SW 1271 (cell line): Measurements from ENCODE around the gene RNU5D-1.
"Not testable (repeated sequence)": the region's sequence is repeated elsewhere in the genome, so short reads cannot be mapped to it uniquely, and the experiment has no call there.

Experiments
- DNase-seq, 2 experiments: peaks; one replicate each; lab custom pipeline; 2025; lab: John Stamatoyannopoulos, UW

The RNU5D-1 gene

GRCh38 chr1:44730741-44731512 lies at the start of gene RNU5D-1:
TSS of gene RNU5D-1 (minus strand) at chr1:44731170.
- DNase-seq, result peak; percentile 82 to 94

- DNase-seq, result no peak
These were observed 49.7 kb upstream of the RNU5D-1 start for GRCh38 chr1:44780583-44781121.

GRCh38 chr1:44778705-44779576 lies 48.0 kb upstream of the RNU5D-1 start:
- DNase-seq, result no peak

- DNase-seq, result no peak
These were observed 47.1 kb upstream of the RNU5D-1 start for GRCh38 chr1:44777969-44778635.

GRCh38 chr1:44777547-44777946 lies 46.6 kb upstream of the RNU5D-1 start:
- DNase-seq, result no peak

- no peak for DNase-seq
These were observed 45.7 kb upstream of the RNU5D-1 start for GRCh38 chr1:44776730-44777068.

- no peak for DNase-seq
These were observed 45.2 kb upstream of the RNU5D-1 start for GRCh38 chr1:44775930-44776729.

GRCh38 chr1:44775078-44775929 lies 44.3 kb upstream of the RNU5D-1 start, which contains the start of gene RPS8:
TSS of gene RPS8 (plus strand) at chr1:44775540. CDS start at chr1:44775597, 57 bp downstream.
- peak; percentile 75 to 83 for DNase-seq

- not testable (repeated sequence) for DNase-seq
These were observed 35.5 kb upstream of the RNU5D-1 start for GRCh38 chr1:44766421-44766820.

GRCh38 chr1:44760876-44761275 lies 29.9 kb upstream of the RNU5D-1 start:
- DNase-seq, result no peak

- no peak for DNase-seq
These were observed 28.1 kb upstream of the RNU5D-1 start for GRCh38 chr1:44759077-44759476.

- DNase-seq, result no peak
These were observed 26.4 kb upstream of the RNU5D-1 start for GRCh38 chr1:44757420-44757819.

- DNase-seq, result no peak
These were observed 16.9 kb upstream of the RNU5D-1 start for GRCh38 chr1:44747878-44748277.

GRCh38 chr1:44743211-44743610 lies 12.2 kb upstream of the RNU5D-1 start:
- DNase-seq, result no peak

- no peak for DNase-seq
These were observed 9.2 kb upstream of the RNU5D-1 start for GRCh38 chr1:44740179-44740617.

- peak; percentile 79 to 94 for DNase-seq
These were observed 8.6 kb upstream of the RNU5D-1 start, which contains the start of gene KIF2C for GRCh38 chr1:44739307-44740178. TSS of gene KIF2C (plus strand) at chr1:44739837. CDS start at chr1:44739933, 96 bp downstream.

GRCh38 chr1:44738953-44739306 lies 8.0 kb upstream of the RNU5D-1 start:
- DNase-seq, result not testable (repeated sequence)

- DNase-seq, result no peak
These were observed 5.0 kb upstream of the RNU5D-1 start for GRCh38 chr1:44735992-44736391.

- no peak for DNase-seq
These were observed 2.8 kb upstream of the RNU5D-1 start for GRCh38 chr1:44733784-44734183.
